ENCODE measurements around the gene DDC.
"Not testable (repeated sequence)": the region's sequence is repeated elsewhere in the genome, so short reads cannot be mapped to it uniquely, and the experiment has no call there.

Gene DDC

GRCh38 chr7:50594734-50595485, 29.7 kb upstream of the DDC start:
- Histone ChIP-seq H3K4me1 (ENCODE audit: insufficient read depth, low read length) (no peaks in the 10 kb centered on the region), H3K9me3 (ENCODE audit: control insufficient read depth, insufficient read depth, low read length) (no peaks in the 10 kb centered on the region), H3K36me3 (ENCODE audit: insufficient read depth, low read length) (peaks cover 8% of the 10 kb centered on the region), H3K9ac (ENCODE audit: low read depth, low read length) (no peak overlapping the region)

- no peaks in the 10 kb centered on the region for H3K9me3 ChIP-seq (ENCODE audit: control insufficient read depth, insufficient read depth, low read length)
- peaks cover 8% of the 10 kb centered on the region for H3K36me3 ChIP-seq (ENCODE audit: insufficient read depth, low read length)
- no peaks in the 10 kb centered on the region for H3K4me1 ChIP-seq (ENCODE audit: insufficient read depth, low read length)
- no peak overlapping the region for H3K9ac ChIP-seq (ENCODE audit: low read depth, low read length)
Measured at GRCh38 chr7:50594136-50594535, 28.9 kb upstream of the DDC start.

- peaks cover 8% of the 10 kb centered on the region for H3K36me3 ChIP-seq (ENCODE audit: insufficient read depth, low read length)
- H3K9me3 ChIP-seq (ENCODE audit: control insufficient read depth, insufficient read depth, low read length) = no peaks in the 10 kb centered on the region
- H3K4me1 ChIP-seq (ENCODE audit: insufficient read depth, low read length) = no peaks in the 10 kb centered on the region
- H3K9ac ChIP-seq (ENCODE audit: low read depth, low read length) = no peak overlapping the region
Measured at GRCh38 chr7:50592940-50593339, 27.7 kb upstream of the DDC start.

GRCh38 chr7:50591480-50592438, 26.6 kb upstream of the DDC start:
- H3K9ac ChIP-seq (ENCODE audit: low read depth, low read length) = no peak overlapping the region
- no peaks in the 10 kb centered on the region for H3K9me3 ChIP-seq (ENCODE audit: control insufficient read depth, insufficient read depth, low read length)
- H3K4me1 ChIP-seq (ENCODE audit: insufficient read depth, low read length) = no peaks in the 10 kb centered on the region
- peaks cover 8% of the 10 kb centered on the region for H3K36me3 ChIP-seq (ENCODE audit: insufficient read depth, low read length)

- Histone ChIP-seq H3K4me1 (ENCODE audit: insufficient read depth, low read length) (no peaks in the 10 kb centered on the region), H3K36me3 (ENCODE audit: insufficient read depth, low read length) (peaks cover 6% of the 10 kb centered on the region; the same call in 1 of the 2 replicates), H3K9me3 (ENCODE audit: control insufficient read depth, insufficient read depth, low read length) (no peaks in the 10 kb centered on the region), H3K9ac (ENCODE audit: low read depth, low read length) (no peak overlapping the region)
Measured at GRCh38 chr7:50591098-50591479, 25.9 kb upstream of the DDC start.

GRCh38 chr7:50590535-50590934, 25.3 kb upstream of the DDC start:
- H3K9ac ChIP-seq (ENCODE audit: low read depth, low read length) = no peak overlapping the region
- peaks cover 6% of the 10 kb centered on the region; the same call in 1 of the 2 replicates for H3K36me3 ChIP-seq (ENCODE audit: insufficient read depth, low read length)
- no peaks in the 10 kb centered on the region for H3K4me1 ChIP-seq (ENCODE audit: insufficient read depth, low read length)
- H3K9me3 ChIP-seq (ENCODE audit: control insufficient read depth, insufficient read depth, low read length) = no peaks in the 10 kb centered on the region

- no peaks in the 10 kb centered on the region for H3K4me1 ChIP-seq (ENCODE audit: insufficient read depth, low read length)
- H3K9ac ChIP-seq (ENCODE audit: low read depth, low read length) = no peak overlapping the region
- H3K9me3 ChIP-seq (ENCODE audit: control insufficient read depth, insufficient read depth, low read length) = no peaks in the 10 kb centered on the region
- H3K36me3 ChIP-seq (ENCODE audit: insufficient read depth, low read length) = no peaks in the 10 kb centered on the region; the same call in 1 of the 2 replicates
Measured at GRCh38 chr7:50589364-50589763, 24.2 kb upstream of the DDC start.

- Histone ChIP-seq H3K9me3 (ENCODE audit: control insufficient read depth, insufficient read depth, low read length) (peaks cover 1% of the 10 kb centered on the region; the same call in 1 of the 2 replicates), H3K36me3 (ENCODE audit: insufficient read depth, low read length) (no peaks in the 10 kb centered on the region; the same call in 1 of the 2 replicates), H3K4me1 (ENCODE audit: insufficient read depth, low read length) (no peaks in the 10 kb centered on the region), H3K9ac (ENCODE audit: low read depth, low read length) (no peak overlapping the region)
Measured at GRCh38 chr7:50588937-50589336, 23.7 kb upstream of the DDC start.

GRCh38 chr7:50587737-50588136, 22.5 kb upstream of the DDC start:
- no peaks in the 10 kb centered on the region; the same call in 1 of the 2 replicates for H3K36me3 ChIP-seq (ENCODE audit: insufficient read depth, low read length)
- H3K9ac ChIP-seq (ENCODE audit: low read depth, low read length) = no peak overlapping the region
- peaks cover 2% of the 10 kb centered on the region; the same call in 1 of the 2 replicates for H3K9me3 ChIP-seq (ENCODE audit: control insufficient read depth, insufficient read depth, low read length)
- no peaks in the 10 kb centered on the region for H3K4me1 ChIP-seq (ENCODE audit: insufficient read depth, low read length)

GRCh38 chr7:50584793-50585408, 19.7 kb upstream of the DDC start:
- Histone ChIP-seq H3K36me3 (ENCODE audit: insufficient read depth, low read length) (no peaks in the 10 kb centered on the region; the same call in 1 of the 2 replicates), H3K9me3 (ENCODE audit: control insufficient read depth, insufficient read depth, low read length) (peaks cover 2% of the 10 kb centered on the region), H3K4me1 (ENCODE audit: insufficient read depth, low read length) (no peaks in the 10 kb centered on the region), H3K9ac (ENCODE audit: low read depth, low read length) (no peak overlapping the region)

GRCh38 chr7:50584386-50584785, 19.2 kb upstream of the DDC start:
- Histone ChIP-seq H3K9ac (ENCODE audit: low read depth, low read length) (no peak overlapping the region), H3K9me3 (ENCODE audit: control insufficient read depth, insufficient read depth, low read length) (peaks cover 2% of the 10 kb centered on the region), H3K4me1 (ENCODE audit: insufficient read depth, low read length) (no peaks in the 10 kb centered on the region), H3K36me3 (ENCODE audit: insufficient read depth, low read length) (no peaks in the 10 kb centered on the region; the same call in 1 of the 2 replicates)

- not testable (repeated sequence) for H3K4me1 ChIP-seq (ENCODE audit: insufficient read depth, low read length); H3K9ac ChIP-seq (ENCODE audit: low read depth, low read length); H3K9me3 ChIP-seq (ENCODE audit: control insufficient read depth, insufficient read depth, low read length); H3K36me3 ChIP-seq (ENCODE audit: insufficient read depth, low read length)
Measured at GRCh38 chr7:50583295-50583694, 18.1 kb upstream of the DDC start.

- not testable (repeated sequence) for H3K9me3 ChIP-seq (ENCODE audit: control insufficient read depth, insufficient read depth, low read length)
Measured at GRCh38 chr7:50582271-50582670, 17.1 kb upstream of the DDC start.

GRCh38 chr7:50580666-50581065, 15.5 kb upstream of the DDC start:
- not testable (repeated sequence) for H3K4me1 ChIP-seq (ENCODE audit: insufficient read depth, low read length); H3K36me3 ChIP-seq (ENCODE audit: insufficient read depth, low read length); H3K9ac ChIP-seq (ENCODE audit: low read depth, low read length)
- peaks cover 12% of the 10 kb centered on the region for H3K9me3 ChIP-seq (ENCODE audit: control insufficient read depth, insufficient read depth, low read length)

More at GRCh38 chr7:50582271-50582670, 17.1 kb upstream of the DDC start:
- not testable (repeated sequence) for H3K36me3 ChIP-seq (ENCODE audit: insufficient read depth, low read length); H3K9ac ChIP-seq (ENCODE audit: low read depth, low read length); H3K4me1 ChIP-seq (ENCODE audit: insufficient read depth, low read length)

All from ES-I3 (cell line).